Cardiac atrium fibroblast (primary cell): Measurements from ENCODE around the gene STON1. TPM values are rescaled to one million over a fixed set of nuclear protein-coding genes. Genes with fewer than 3 reads are reported as not detected.

Source experiments
- total RNA-seq: library from RNA; depleted of rRNA; stranded (reverse); fragments of >200 nt; gene quantifications from 2 replicates; pipeline ENCODE4 v1.2.3, GENCODE V29; 2015

STON1 gene
- total RNA-seq, result 14.8 and 17.3 TPM in 2 replicates

GRCh38 chr2:48530033-48530811 is at the start of gene STON1:
TSS of gene STON1 (plus strand) at chr2:48530154. CDS start at chr2:48580634, 50,480 bp downstream.

GRCh38 chr2:48617618-48618017 is 87.7 kb downstream of the STON1 start, which contains the start of gene GTF2A1L:
TSS of gene GTF2A1L (plus strand) at chr2:48617856. CDS start at chr2:48617875, 19 bp downstream.

Other genes starting within 250 kb of the STON1 start
- gene FOXN2, start 215.5 kb upstream of the STON1 start, total RNA-seq, result 17.0 and 18.4 TPM in 2 replicates
- gene PPP1R21, start 89.4 kb upstream of the STON1 start, total RNA-seq, result 10.0 and 13.7 TPM in 2 replicates
- gene GTF2A1L, start 87.7 kb downstream of the STON1 start, total RNA-seq, result 1.3 TPM in 1 of 2 replicates, not detected in the other
- not detected in 2 replicates for gene LHCGR, start 225.6 kb downstream of the STON1 start, total RNA-seq